D341Med (cell line): ENCODE data around the gene KIRREL2.
"Not testable (repeated sequence)": the region's sequence is repeated elsewhere in the genome, so short reads cannot be mapped to it uniquely, and the experiment has no call there.

ENCODE experiments used
- DNase-seq: peaks from one replicate; pipeline ENCODE4 v3.0.0; 2012; ENCODE audit warnings: low spot score

Gene KIRREL2

DNA sequence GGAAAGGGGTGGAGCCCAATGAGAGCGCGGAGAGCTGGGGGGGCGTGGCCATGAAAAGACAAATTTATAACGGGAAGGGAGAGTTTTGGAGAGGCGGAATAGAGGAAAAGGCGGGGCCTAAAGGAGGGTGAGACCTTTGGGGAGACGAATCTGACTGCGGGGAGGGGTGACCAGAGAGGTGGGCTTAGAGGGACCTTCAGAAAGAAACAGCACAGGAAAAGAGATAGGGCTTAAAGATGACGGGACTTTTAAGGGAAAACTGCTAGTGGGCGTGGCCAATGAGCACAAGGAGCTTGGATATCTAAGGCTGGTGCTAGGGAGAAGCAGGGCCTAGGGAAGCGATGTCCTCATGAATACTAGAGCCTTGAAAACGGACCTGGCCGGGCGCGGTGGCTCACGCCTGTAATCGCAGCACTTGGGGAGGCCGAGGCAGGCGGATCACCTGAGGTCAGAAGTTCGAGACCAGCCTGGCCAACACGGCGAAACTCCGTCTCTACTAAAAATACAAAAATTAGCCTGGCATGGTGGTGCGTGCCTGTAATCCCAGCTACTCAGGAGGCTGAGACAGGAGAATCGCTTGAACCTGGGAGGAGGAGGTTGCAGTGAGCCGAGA is 13.5 kb downstream of the KIRREL2 start:
- peak; percentile 81 for DNase-seq

DNA sequence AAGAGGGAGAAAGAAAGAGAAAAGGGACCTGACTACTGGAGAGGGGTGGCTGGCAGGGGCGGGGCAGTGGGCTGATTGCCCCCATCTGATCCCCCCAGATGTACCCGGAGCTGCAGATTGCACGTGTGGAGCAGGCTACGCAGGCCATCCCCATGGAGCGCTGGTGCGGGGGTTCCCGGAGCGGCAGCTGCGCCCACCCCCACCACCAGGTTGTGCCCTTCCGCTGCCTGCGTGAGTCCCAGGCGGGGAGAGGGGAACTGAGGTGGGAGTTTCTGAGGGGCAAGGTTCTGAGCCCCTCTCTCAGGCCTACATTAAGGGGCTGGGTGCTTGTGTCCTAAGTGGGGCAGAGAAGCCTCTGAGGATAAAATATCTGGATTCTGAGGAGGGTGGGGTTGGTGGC is 14.1 kb downstream of the KIRREL2 start:
- DNase-seq: no peak

DNA sequence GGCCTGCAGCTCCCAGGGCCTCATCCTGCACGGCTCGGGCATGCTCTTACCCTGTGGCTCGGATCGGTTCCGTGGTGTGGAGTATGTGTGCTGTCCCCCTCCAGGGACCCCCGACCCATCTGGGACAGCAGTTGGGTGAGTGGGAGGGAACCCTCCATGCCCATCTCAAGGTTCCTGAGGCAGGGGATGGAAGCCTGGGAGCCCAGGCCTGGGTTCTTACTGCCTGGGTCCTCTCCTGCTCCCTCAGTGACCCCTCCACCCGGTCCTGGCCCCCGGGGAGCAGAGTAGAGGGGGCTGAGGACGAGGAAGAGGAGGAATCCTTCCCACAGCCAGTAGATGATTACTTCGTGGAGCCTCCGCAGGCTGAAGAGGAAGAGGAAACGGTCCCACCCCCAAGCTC is 14.9 kb downstream of the KIRREL2 start:
- no peak for DNase-seq

DNA sequence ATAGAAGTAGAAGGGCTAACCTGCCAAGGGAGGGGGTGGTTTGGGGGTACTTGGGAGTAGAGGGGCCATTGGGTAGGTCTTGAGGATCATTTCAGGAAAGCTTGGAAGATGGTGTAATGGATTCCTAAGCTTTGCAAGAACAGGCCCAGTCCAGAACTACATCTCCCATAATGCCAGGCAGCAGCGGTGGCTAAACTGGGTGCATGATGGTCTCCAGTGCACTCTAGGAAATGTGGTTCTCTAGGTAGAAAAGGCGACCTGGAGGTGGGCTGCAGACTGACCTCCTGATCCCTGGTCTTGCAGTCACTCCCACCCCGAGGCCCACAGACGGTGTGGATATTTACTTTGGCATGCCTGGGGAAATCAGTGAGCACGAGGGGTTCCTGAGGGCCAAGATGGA is 15.5 kb downstream of the KIRREL2 start:
- no peak for DNase-seq

DNA sequence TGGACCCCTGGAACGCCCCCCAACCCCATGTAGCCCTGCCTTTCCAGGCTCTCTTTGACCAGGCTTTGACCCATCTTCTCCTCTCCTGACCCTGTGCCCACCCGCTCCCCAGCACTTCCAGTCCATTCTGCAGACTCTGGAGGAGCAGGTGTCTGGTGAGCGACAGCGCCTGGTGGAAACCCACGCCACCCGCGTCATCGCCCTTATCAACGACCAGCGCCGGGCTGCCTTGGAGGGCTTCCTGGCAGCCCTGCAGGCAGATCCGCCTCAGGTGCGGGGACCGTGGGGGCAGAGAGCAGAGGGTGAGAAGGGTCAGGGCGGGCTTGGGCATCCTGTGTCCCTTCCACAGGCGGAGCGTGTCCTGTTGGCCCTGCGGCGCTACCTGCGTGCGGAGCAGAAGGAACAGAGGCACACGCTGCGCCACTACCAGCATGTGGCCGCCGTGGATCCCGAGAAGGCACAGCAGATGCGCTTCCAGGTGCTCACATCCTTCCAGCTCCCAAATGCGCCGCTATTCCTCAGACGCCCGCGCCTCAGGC is 17.8 kb downstream of the KIRREL2 start:
- DNase-seq: no peak

DNA sequence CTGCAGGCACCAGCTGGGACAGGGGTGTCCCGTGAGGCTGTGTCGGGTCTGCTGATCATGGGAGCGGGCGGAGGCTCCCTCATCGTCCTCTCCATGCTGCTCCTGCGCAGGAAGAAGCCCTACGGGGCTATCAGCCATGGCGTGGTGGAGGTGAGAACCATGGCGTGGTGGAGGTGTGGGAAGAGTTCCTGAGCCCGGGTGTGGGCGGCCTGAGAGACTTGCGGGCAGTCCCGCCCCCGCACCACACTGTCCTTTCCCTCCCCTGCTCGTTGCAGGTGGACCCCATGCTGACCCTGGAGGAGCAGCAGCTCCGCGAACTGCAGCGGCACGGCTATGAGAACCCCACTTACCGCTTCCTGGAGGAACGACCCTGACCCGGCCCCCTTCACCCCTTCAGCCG is 22.4 kb downstream of the KIRREL2 start:
- no peak for DNase-seq

DNA sequence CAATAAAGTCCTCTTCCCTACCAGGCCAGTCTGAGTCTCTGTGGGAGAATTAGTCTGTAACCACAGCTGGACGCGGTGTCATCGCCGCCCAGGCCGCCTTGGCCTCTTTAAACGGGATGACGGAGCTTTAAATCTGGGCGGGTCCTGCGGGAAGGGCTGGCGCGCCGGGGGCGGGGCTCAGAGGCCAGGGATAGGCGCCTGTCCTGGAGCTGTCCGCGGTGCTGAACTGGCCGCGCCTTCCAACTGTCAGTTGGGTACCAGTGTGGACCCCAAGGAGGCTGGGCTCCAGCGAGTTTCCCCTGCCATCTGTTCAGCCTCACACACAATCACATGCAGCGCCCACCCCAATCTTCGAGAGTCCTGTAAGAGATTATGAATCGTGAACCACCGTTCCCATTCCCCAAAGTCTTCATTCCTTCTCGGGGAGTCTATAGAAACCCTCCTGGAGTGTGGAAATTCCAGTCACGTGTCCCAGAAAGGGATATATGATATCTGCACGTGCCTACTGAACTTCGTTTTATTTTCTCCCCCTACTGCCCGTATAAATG is 23.1 kb downstream of the KIRREL2 start:
- peak; percentile 86 for DNase-seq

DNA sequence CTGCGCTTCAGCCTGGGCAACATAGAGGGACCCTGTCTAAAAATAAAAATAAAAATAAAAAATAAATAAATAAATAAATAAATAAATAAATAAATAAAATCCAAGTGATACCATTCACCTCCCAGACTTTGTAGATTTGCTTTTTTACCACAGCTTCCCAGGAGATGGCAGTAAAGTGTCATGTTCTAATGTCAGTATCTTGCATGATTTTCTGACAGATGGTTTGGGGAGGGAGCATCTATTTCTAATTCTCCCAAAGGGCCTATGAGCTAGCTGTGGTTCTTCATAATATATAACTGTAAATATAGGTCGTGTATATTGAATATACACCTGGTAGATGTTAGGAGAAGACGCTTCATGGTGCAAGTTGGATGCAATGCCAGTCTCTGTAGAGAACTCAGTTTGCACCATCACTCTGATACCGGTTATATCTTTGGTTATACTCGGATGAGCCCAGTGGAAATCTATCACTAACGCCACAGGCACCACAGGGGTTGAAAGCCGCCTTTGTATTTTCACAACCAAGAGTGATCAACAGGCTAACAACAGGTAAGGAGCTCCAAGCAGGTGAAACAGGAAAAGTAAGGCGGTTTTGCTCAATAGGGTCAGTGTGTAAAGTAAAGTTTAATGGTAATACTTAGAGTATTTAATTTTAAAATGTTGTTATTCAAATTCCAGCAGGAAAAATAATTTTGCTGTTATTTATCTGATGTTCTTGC is 25.6 kb downstream of the KIRREL2 start:
- peak; percentile 66 for DNase-seq

DNA sequence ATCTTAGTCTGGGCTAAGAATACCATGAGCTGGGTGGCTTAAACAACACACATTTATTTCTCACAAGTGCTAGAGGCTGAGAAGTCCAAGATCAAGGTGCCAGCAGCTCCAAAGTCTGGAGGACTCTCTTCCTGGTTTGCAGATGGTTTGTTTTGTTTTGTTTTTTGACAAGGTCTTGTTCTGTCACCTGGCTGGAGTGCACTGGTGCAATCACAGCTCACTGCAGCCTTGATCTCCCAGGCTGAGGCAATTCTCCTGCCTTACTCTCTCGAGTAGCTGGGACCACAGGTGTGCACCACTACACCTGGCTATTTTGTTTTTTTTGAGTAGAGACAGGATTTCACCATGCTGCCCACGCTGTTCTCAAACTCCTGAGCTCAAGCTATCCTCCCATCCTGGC is 27.2 kb downstream of the KIRREL2 start:
- no peak for DNase-seq

DNA sequence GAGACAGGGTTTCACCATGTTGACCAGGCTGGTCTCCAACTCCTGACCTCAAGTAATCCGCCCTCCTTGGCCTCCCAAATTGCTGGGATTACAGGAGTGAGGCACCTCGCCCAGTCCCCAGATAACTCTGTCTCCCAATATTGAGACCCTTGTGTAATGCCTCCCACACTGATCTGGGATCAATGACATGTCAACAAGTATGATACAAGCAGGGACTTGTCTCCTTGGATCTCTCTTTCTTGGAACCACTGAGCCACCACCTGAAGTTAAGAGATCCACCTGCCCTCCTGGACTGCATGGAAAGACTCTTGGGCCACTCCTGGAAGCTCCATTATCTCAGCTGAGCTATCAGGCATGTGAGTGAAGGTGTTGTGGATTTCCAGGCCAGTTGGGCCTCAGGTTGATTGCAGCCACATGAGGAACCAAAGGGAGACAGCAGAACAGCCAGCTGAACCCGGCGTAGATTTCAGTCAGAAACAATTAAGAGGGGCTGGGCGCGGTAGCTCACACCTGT is 28.6 kb downstream of the KIRREL2 start:
- no peak for DNase-seq

DNA sequence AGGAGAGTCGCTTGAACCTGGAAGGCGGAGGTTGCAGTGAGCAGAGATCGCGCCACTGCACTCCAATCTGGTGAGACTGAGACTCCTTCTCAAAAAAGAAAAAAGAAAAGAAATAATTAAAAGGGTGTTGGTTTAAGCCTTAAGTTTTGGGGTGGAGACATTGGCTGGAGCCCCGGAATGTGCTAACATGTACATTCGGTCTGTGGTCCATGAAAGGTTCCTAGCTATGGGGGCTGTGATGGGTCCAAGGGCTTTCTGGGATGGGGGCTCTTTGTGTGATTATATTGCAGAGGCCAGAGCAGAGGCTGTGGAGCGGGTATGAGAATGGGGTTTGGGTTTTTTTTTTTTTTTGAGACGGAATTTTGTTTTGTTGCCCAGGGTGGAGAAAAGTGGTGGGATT is 29.2 kb downstream of the KIRREL2 start:
- no peak for DNase-seq

DNA sequence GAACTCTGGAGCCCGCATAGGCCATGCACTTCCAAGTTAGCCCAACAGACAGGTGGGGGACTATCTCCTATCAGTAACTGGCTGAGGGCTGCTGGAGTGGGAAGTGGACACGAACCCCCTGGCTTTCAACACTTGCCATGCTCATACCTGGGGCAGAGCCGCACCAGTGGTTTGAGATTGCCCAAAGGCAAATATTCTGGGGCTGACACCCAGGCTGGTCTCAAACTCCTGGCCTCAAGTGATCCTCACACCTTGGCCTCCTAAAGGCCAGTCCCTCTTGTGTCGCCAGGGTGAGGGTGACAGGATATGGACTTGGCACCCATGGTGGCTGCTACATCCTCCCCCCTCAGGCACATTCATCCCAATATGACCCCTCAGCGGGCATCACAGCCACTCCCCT is 30.5 kb downstream of the KIRREL2 start:
- DNase-seq: no peak

DNA sequence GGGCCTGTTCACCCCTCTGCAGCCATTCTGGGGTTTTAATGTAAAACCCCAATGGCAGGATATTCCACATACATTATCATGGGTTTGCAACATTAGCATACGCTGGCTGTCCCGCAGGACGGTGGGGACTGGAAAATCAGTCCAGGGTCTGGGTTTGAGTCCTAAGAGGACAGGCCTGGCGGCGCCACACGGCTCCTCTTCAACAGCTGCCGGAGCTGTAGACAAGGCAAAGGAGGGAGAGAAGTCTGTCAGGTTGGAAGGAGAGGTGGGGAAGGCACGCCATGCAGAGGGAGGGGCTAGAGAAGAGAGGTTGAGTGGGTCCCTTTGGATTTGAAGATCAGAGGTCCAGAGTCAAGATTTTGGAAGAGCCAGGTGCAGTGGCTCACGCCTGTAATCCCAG is 31.7 kb downstream of the KIRREL2 start:
- DNase-seq: no peak

DNA sequence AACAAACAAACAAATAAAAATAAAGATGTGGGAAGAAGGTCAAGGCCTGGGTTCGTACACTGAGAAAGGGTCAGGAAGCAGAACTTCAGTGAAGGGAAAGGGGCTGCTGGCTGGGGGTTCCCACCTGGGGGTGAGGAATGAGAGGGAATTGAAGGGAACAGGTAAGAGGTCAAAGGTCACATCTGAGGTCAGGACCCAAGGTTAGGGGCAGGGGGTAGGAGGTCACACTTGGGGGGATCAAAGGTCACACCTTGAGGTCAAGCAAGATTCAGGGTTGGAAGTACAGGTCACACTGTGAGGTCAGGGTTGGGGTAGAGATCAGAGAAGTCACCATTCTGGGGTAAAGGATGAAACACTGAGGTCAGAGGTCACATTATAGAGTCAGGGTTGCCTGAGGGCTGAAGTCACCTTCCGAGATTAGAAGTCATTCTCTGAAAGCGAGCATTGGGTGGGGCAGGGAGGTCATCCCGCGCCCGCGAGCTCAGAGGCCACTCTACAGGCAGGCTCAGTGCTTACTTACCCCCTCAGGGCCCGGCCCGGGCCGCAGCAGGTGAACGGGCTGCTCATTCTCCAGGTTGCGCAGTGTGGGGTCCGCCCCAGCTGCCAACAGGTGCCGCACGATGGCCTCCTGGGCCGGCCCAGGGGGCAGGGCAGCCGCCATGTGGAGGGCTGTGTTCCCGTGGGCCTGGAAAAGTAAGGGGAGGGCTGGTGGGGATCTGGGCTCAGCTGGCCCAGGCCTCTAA is 32.8 kb downstream of the KIRREL2 start:
- DNase-seq: no peak

DNA sequence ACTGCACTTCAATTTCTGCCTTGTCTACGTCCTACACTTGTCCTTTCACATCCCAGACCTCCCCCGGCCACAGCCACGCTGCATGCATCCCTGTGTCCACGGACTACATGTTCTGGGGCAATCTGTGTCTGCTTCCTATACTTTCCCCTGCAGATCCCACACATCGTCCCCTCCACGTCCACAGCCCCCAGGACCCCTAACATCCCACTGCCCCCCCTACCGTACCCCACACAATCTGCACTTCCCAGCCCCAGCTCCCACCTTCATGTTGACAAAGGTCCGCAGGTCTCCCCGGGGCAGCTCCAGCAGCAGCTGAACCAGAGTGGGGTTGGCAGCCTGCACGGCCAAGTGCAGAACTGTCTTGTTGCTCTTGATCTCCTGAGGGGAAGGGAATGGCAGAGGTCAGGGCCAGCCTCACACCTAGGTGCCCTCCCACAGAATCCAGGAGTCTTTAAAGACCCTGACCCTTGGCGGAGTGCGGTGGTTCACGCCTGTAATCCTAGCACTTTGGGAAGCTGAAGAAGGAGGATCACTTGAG is 33.5 kb downstream of the KIRREL2 start:
- no peak for DNase-seq

DNA sequence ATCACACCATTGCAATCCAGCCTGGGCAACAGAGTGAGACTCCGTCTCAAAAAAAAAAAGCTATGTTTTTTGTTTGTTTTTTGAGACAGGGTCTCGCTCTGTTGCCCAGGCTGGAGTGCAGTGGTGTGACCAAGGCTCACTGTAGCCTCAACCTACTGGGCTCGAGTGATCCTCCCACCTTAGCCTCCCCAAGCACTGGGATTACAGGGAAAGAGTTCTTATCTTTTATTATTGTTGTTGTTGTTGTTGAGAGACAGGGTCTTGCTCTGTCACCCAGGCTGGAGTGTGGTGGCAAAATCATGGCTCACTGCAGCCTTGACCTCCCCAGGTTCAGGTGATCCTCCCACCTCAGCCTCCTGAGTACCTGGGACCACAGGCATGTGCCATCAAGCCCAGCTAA is 35.1 kb downstream of the KIRREL2 start:
- not testable (repeated sequence) for DNase-seq

DNA sequence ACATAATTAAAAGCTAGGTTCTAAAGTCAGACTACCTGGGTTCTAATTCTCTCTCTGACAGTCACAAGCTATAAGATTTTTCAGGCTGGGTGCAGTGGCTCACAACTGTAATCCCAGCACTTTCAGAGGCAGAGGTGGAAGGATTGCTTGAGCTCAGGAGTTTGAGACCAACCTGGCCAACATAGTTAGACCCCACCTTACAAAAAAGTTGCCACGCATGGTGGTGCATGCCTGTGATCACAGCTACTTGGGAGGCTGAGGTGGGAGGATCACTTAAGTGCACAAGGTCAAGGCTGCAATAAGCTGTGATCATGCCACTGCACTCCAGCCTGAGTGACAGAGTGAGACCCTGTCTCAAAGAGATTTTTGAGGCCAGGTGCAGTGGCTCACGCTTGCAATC is 37.6 kb downstream of the KIRREL2 start:
- no peak for DNase-seq

DNA sequence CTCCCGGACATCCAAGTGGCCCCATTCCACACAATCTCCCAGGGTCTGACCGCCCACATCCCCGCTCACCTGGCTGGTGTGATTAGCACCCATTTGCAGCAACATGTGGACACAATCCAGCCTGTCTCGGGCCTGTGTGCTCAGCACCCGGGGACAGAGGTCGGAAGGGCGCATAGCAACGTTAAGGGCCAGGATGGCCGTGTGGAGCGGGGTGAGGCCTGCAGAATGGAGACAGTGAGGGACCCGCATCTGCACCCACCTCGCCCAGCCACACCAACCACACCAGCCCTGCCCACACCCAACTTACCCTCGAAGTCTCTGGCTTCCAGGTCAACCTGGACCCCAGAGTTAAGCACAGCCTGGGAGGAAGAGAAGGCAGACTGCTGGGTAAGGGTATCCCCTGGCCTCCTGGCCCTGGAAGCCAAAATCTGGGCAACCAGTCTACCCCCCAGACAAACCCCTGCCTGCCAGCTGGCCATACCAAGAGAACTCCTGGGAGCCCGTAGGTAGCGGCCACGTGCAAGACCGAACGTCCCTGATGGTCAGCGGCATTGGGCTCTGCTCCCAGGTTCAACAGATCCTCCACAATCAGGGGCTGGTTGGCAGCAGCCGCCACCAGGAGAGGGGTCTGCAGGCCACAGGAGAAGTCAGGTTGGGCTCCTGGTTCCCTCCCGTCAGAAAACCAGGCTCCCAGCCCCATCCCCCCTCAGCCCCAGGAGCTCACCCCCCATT is 39.4 kb downstream of the KIRREL2 start:
- peak; percentile 16 for DNase-seq

DNA sequence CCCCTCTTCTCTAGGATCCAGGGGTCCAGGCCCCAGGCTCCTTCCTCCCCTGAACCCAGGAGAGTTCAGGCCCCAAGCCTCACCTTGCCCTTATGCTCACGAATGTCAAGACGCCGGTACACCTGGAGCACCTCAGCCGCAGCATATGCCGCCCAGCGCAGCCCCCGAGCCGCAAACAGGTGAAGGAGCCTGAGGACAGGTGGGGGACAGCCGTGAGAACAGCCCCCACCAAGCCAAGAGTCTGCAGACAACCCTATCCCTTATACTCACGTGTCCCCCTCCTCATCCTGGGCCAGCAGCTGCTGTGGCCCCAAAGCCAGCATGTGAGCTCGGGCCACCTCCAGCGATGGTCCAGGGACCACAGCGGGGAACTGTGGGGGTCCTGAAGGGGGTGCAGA is 39.9 kb downstream of the KIRREL2 start:
- DNase-seq: no peak

DNA sequence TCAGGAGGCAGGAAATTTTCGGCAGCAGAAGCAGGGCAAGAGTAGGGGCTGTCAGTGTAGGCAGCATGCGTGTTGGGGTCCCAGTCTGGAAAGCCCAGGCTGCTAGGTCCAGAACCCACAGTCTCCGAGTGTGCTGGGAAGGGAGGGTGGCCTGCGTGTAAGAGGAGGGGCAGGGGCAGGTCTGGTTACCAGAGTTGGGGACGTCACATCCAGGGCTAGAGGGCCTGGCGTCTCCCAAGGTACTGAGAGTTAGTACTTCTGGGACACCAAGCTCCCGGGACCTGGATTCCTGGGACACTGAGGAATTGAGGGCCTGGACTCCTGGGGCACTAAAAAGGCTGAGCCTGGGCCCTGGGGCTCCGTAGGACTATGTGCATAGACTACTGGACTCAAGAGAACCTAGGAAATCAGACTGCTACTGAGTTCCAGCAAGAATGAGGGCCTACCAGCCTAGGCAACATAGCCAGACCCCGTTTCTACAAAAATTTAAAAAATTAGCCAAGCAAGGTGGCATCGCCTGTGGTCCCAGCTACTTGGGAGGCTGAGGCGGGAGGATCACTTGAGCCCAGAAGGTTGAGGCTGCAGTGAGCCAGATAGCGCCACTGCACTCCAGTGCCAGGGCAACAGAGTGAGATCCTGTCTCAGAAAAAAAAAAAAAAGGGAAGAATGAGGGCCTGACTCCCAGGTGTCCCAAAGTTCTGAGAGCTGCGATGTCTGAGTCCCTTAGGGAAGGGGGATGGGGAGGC is 41.2 kb downstream of the KIRREL2 start:
- no peak for DNase-seq

DNA sequence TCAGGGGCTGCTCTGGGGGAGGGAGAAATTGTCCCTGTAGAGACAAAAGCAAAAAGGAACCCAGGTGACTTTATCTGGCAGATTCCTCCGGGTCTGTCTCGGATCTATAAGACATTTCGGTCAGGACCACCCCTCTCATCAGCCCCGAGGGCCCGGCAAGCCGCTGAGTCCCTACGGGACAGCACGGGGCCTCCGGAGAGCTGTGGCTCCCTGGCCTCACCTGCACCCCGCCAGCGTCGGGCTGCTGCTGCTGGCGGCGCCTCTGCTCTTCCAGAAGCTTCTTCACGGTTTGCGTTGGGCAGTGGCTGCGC is 41.7 kb downstream of the KIRREL2 start:
- DNase-seq: no peak
